CD1c-positive myeloid dendritic cell (primary cell): ENCODE results near the gene ITPK1.

Experiments used
- DNase-seq: peaks from one replicate; pipeline ENCODE4 v3.0.0-alpha.2; 2016; ENCODE audit errors: extremely low spot score

The ITPK1 gene

DNA sequence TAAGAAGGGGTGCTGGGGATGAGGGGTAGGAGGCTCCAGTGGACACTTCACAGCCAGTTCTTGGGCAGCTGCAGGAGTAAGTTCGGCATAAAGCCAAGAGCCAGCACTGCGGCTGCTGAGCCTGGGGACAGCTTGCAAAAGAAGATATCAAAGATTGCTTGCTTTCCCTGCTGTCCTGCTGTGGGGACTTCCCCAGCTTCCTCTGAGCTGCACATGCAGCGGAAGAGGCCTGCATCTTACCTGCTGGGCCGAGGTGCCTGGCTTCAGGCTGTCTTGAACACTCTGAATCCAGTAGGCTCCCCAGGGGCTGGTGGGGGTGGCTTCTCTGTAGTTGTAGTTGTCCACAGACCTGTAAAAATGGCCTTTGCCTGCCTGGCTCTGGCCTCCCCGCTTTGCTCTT, 191.5 kb downstream of the ITPK1 start:
- DNase-seq = no peak

DNA sequence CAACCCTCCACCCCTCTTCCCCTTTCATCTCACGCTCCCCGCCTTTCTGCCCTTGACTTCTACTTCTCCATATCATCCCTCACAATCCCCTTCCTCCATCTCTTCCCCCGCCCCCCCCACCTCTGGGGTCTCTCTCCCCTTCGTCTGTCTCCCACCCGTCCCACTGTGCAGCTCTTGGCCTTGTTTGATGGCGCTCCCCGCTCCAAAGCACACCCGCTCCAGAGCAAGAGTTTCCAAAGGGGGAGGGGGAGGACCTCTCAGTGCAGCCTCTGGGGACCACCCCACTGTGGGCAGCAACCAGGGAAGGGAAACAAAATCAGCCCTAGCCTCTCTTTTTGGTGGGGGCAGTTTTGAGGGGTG, 192.0 kb downstream of the ITPK1 start:
- DNase-seq = no peak

DNA sequence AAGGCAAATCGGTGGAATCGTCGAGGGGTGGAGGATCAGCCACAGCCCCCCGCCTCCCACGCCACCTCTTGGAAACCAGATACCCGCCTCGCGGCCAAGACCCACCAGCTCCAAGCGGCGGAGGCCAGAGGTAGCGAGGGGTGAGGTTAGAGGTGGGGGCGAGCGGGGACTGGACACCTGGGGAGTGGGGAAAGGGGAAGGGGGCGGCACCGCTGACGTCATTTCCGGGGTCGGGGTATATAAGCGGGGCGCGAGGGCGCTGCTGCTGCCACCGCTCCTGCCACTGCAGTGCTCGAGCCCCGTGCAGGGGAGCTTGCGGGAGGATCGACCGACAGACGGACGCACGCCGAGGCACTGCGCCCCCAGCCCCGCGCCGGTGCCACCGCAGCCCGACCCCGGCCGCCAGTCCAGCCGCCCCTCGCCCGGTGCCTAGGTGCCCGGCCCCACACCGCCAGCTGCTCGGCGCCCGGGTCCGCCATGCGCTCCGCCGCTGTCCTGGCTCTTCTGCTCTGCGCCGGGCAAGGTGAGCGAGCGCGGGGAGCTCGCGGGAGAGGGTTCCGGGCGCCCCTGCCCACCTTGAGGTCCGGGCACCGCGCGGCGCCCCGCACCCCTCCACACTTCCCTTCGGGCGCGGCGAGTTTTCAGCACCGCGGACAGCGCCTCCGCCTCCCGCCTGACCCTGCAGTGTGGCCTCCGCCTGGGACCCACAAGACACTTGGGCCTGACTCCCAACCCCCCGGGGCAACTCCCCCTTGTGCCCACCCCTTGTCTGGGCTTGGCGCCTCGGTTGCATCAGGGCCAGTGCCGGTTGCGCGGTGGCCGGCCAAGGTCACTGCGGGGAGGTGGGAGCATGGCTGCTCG, 192.6 kb downstream of the ITPK1 start, which contains the start of gene CHGA:
Gene CHGA, plus strand, starts transcription at position 268 of the 861 bp plus-strand sequence. Its CDS starts 210 bp downstream, at position 478.
- DNase-seq = peak; percentile 63

DNA sequence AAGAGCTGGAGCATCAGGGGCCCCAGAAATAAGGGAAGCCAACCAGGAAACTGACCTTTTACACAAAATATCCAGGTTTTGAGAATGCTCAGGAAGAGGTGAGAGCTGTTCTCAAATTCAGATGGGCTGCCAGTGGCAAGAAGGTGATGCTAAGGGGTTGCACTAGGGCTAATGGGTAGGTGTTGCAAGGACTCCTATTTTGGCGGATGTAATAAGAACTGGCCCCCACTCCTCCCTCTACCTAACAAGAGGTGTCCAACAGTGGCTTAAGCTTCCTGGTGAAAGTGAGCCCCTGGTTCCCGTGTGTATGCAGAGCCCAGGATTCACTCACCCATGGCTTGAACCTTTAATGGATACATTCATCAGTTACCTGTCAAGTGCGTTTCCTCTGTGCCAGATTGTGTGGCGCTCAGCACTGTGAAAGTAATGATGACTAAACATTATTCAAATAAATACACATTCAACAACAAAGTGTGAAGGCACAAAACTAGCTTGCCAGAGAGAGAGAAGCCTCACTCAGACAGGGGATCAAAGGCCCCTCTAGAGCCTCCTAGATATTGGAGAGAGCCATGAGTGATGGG, 193.5 kb downstream of the ITPK1 start:
- DNase-seq = no peak

DNA sequence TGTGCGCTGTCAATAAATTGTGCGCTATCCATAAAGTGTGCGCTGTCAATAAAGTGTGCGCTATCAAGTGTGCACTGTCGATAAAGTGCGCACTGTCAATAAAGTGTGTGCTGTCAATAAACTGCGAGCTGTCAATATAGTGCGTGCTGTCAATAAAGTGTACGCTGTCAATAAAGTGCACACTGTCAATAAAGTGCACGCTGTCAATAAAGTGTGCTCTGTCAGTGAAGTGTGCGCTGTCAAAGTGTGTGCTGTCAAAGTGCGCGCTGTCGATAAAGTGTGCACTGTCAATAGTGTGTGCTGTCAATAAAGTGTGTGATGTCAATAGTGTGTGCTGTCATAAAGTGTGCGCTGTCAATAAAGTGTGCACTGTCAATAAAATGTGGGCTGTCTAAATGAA, 195.7 kb downstream of the ITPK1 start:
- no peak for DNase-seq

DNA sequence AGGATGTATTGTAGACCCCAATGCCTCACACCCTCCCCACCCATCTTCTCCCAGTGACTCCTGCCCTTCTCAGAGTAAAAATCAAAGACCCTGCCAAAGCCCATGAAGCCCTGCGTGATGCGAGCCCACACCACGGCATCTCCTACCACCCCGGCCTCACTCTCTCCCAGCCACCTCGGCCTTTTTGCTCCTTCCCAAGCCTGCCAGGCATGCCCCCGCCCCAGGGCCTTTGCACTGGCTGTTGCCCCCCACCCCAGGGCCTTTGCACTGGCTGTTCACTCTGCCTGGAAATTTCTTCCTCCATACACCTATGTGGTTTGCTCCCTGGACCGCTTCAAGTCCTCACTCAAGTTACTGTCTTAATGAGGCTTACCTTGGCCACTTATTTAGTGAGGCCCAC, 197.8 kb downstream of the ITPK1 start:
- DNase-seq = no peak

DNA sequence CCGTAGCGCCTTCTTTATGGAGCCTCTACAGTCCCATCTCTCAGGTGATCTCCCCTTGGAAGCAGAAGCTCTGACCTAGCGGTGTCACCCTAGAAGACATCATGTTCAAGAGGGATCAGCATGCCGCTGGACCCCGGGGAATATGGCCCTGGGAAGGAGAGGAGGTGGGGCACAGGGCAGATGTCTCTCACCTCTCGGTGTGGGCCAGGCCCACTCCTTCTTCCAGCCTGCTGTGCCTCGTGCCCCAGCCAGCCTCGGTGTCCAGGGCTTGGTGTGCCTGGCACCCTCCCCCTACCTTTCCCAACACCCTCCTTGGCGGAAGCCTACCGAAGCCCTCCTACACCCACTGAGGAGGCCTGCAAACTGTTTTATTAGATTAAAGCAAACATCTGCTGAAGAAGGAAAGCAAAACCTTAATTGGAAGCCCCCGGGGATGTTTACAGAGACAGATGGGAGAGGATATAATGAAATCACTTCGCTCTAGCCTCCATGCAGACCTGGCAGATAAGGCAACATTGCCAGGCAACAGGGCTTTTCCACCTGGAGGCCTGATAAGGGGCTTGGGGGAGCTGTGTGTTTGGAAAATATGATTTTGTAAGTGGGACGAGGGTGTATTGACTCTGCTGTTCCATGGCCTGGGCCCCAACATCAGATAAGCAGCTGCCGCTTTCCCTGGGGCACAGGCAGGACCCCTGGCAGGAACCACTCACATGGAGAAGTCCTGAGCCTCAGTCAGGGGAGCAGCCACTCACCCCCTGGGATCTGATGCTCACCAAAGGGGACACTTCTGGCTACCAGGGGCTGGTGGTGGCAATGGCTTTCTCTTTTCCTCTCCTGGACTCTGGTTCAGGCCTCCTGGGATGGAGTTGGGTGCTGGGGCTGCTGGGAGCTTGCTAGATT, 198.4 kb downstream of the ITPK1 start:
- DNase-seq = no peak

DNA sequence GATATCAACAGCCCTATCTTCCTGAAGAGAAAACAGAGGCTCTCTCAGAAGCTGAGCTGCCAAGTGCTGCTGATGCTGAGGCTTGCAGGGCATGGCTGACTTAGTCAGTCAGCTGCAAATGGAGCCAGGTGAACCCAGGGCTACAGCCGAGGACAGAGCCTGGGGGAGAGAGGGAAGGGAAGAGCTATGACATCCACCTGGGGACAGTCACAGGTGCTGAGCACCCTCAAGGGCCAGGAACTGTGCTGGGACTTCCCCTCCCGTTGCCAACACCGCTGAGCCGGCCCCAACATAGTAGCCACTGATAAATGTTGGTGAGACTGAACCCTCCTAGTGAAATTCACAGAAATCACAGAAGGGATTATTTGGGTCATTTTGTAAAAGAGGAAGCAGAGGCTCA, 199.5 kb downstream of the ITPK1 start:
- no peak for DNase-seq

DNA sequence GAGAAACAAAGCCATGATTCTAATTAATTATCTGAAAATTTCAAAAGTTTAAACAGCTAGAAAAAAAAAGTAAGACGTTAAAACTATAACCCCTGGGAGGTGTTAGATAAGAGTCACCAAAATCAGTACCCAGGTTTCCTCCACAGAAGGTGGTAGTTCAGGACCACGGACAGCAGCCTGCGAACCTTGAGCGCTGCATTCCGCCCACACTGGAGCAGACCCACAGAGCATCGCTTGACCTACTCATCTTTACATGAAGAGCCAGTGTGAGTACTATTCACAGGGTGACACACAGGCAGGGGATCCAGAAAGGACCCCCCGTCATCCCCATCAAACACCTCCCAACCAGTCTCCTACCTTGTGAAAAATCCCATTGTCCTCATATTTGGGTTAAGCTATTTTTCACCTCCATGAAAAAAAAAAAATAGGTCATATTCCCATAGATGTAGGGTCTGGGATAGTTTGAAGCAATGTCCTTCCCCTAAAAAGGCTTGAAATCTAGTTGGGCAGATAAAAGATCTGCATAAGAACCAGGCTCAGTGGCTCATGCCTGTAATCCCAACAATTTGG, 201.6 kb downstream of the ITPK1 start:
- peak; percentile 53 for DNase-seq

DNA sequence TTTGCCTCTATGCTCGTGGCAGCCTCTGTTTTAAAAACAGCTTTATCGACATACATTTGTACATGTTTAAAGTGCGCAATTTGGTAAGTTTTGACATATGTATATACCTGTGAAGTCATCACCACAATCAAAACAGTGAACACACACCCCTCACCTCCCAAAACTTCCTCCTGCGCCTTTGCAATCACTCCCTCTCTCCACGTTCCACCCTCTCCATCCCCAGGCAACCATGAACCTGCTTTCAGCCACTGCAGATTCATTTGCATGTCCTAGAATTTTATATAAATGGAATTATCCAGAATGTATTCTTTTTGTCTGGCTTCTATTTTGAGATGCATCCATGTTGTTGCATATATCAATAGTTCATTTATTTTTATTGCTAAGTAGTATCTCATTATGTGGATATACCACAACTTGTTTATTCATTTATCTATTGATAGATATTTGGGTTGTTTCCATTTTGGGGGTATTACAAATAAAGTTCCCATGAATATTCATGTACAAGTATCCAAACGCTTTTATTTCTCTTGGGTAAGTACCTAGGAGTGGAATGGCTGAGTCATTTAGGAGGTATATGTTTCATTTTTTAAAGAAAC, 208.3 kb downstream of the ITPK1 start:
- no peak for DNase-seq

DNA sequence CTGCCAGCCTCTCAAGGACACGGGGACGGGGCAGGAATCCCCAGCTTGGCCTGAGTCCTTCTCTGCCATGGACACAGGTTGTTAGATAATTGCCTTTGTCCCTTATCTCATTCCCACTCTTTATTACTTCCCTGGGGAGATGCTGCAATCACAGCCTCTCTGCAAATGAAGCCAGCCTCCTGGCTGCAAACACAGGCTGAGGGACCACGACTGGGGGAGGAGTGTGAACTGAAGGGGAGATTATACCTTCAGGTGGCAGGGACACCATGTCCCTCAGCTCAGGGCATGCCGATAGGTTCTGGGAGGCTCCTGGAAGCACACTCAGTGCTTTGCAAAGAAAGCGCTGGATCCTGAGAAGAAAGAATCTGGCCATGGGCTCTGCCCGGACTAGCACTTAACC, 208.9 kb downstream of the ITPK1 start:
- no peak for DNase-seq

DNA sequence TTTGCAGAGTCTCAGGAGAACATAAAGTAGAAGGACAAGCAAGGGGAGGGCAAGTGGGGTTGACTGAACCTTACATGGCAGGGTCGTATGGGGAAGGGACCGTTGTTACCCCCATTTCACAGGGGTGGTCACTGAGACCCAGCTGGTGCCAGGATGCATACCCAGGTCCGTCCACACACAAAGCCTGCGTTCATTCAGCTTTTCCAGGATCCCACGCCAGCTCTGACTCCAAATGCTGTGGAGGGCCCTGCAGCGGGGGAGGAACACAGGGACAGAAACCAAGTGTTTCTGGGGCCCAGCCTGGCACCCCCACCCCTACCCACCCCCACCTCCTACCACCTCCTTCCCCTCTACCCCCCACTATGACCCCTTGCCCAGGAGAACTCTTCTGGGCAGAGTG, 209.3 kb downstream of the ITPK1 start:
- no peak for DNase-seq

DNA sequence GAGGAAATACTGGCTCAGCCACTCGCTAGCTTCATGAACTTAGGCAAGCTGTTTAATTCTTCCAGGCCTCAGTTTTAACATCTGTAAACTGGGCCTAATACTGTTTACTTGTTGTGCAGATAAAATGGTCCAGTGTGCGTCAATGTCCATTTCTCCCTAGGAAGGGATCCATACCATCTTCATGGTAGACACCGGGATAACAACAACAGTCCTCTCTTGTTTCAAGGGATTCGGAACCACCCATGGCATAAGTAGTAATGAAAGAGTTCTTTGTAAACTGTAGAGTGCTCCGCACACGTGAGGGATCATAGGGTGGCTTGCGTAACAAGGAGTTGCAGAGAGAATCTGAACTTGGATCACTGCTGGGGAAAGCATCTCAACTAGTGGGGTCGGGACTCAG, 210.1 kb downstream of the ITPK1 start:
- DNase-seq = no peak

DNA sequence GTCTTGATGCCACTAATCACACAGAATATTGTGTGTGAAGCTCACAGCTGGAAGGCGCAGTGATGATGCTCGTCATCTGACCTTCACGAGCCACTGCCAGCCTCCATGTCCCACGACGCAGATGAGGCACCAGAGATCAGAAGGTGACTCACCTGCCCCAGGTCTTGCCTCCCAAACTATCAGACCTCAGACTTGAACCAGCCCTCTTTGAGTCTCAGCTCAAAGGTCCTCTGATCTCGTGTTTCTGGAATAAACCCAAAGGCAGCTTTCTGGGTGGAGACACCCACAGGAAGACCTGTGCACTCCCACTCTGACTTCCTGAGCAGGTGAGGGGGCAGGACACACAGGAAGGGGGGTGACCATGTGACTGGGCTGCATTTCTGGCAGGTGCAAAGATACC, 212.4 kb downstream of the ITPK1 start:
- DNase-seq = no peak

DNA sequence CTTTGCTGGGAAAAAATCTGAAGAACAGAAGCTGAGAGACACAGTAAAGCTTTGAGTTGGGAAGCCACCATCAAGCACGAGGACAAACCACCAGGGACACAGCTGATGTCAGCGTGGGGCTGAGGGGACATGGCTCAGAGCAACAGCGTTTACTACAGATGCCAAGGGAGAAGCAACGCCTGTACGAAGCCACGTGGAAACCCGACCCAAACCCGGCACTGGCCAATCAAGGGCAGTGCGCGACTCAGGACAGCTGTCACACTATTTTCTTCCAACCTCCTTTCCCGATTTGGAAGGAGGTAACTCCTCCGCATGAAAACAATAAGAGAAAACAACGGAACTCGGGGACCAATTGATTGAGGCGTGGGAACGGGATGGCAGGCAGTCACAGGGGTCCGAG, 213.0 kb downstream of the ITPK1 start:
- DNase-seq = no peak

DNA sequence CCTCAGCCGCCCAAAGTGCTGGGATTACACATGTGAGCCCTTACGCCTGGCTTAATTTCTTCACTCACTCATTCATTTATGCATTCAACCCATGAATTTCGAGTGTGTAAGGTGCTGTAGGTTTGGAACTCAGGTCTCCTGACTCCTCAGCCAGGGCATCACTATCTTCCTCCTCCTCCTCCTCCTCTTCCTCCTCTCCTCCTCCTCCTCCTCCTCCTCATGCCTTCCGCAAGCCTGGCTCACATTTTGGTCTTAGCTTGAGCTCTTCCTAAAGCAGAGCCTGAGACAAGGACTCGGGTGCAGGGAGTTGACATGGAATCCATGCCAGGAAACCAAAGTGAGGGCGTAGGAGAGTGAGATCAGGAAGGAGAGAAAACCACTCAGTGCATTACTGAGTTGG, 213.5 kb downstream of the ITPK1 start:
- no peak for DNase-seq

DNA sequence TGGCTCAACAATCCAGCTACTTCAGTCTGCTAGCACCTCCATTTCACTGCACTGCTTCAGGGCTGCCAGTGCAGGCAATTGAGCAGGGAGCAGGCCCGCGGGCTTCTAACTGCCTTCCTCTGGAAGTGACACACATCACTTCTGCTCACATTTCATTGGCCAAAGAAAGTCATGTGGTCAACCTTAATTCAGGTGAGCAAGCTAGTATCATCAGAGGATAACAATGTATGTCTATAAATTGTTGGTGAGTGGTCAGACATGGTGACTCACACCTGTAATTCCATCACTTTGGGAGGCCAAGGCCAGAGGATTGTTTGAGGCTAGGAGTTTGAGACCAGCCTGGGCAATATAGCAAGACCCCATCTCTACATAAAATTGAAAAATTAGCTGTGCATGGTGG, 215.1 kb downstream of the ITPK1 start:
- DNase-seq = no peak

DNA sequence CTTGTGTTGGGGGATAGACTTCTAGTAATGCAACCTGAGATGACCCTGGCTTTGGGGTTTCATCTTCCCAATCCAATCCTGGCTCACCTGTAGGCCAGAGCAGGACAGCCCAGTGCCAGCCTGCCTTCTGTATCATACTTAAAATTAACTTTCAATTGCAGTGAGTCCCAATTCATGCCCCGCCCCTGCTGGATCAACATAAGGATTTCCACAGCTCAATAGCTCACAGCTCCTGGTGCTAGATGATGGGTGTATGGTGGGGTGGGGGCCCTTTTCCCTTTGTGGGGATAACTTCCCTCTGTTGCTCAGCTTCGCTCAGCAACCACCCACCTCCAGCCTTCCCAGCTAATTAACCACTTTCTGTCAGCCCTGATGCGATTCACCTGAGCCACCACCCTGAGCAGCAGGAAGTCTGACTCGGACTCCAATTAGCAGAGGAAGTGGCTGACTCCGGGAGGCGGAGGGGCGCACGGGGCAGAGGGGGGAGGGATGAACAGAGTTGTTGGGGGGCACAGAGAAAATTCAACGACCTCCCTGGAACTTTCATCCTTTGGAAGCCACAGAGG, 217.1 kb downstream of the ITPK1 start:
- DNase-seq = no peak

DNA sequence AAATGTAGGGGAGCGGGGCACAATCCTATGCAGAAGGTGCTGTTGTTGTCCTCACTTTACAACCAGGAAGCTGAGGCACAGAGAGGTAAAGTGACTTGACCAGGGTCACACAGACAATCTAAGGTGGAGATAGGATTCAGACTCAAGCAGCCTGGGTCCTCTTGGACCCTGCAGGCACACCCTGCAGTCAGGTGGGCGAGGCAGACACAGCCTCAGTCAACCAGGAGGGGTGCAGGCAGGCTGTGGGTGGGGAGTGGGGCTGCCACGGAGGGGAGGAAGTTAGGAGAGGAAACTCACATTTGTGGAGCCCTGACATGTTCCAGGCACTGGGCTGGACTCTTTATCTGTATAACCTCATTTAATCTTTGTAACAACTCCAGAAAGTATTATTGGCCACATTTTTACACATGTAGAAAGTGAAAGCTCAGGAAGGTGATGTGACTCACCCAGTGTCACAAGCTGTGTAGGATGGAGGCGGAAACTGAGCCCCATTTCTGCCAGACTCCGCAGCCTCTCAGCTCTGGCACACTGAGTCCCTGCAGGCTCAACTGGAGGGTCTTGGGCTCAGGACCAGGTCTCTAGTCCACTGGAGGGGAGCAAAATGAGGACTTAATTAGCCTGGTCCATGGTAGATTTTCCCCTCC, 217.7 kb downstream of the ITPK1 start:
- peak; percentile 7 for DNase-seq

DNA sequence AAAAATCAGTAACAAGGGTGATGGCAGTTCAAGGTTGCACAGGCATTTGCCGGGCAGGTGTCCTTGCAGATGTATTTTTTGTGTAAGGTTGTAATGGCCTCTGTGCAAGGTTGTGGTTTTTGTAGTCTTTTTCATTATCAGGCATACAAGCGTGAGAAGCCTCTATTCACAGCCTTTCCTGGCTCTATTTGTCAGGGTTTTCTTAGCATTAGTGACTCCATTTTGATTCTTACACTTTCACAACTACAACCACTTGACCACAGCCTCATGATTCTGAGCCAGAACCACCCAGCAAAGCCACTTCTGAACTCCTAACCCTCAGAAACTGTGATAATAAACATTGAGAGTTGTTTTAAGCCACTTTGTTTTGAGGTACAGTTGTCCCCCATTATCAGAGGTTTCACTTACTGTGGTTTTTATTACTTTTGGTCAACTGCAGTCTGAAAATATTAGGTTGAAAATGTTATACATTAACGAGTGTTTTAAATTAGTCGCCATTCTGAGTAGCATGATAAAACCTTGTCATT, 220.3 kb downstream of the ITPK1 start:
- no peak for DNase-seq

DNA sequence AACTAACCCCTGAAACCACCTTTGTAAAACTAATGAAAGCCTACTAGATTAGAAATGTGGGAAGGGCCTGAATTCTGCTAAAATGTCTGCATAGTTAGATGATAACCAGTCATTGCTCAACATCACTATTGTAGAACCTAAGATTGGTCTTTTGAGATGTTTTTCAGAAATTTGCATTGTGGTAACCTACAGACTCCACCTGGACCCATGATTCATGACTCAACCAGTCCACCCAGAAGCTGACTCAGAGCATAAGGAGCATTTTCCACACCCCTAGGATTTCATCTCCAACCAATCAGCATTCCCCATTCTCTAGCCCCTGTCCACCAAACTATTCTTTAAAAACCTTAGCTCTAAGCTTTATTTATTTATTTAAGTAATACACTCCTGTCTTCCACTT, 223.1 kb downstream of the ITPK1 start:
- DNase-seq = no peak
